SK-N-SH (cell line): Measurements from ENCODE around the gene SORBS2. TPM values are rescaled to one million over a fixed set of nuclear protein-coding genes. Genes with fewer than 3 reads are reported as not detected.

ENCODE experiments used
- CTCF ChIA-PET: fragments of 300-600, 350-600 bp; formaldehyde crosslinking; extraction: SDS; loops from one replicate; lab custom pipeline; 2021; lab: Yijun Ruan, JAX
- POLR2A ChIA-PET: fragments of 350-600 bp; sonication (Branson Sonifier 250); formaldehyde crosslinking; extraction: SDS; loops from one replicate; lab custom pipeline; 2020; ENCODE audit warnings: antibody characterized with exemption, inconsistent platforms; lab: Yijun Ruan, JAX
- DNase-seq: peaks from one replicate; pipeline ENCODE4 v3.0.0; 2012
- H2AFZ ChIP-seq: fragments of 200-600 bp; sonication (generic); 2 replicates; pipeline ENCODE4 v1.8.1; 2016; ENCODE audit warnings: antibody characterized with exemption, mild to moderate bottlenecking, low read depth
- H3F3A ChIP-seq: fragments of 200-600 bp; sonication (generic); replicated peaks from 2 replicates; pipeline ENCODE3; 2016; ENCODE audit warnings: antibody characterized with exemption, mild to moderate bottlenecking; ENCODE audit not compliant: insufficient read depth
- H3K27ac ChIP-seq, 2 experiments: fragments of 200-500 bp in 1 of 2; fragments of 200-600 bp in 1 of 2; sonication (Bioruptor generic) in 1 of 2; sonication (generic), shearing (Covaris generic) in 1 of 2; 2 replicates each; pipeline versions ENCODE4 v1.5.1 to v1.6.1; 2014 to 2016; ENCODE audit warnings: low read depth in 2 of 2, inconsistent platforms in 1 of 2, low read length in 1 of 2, mild to moderate bottlenecking in 1 of 2, mixed read lengths in 1 of 2
- H3K27me3 ChIP-seq: fragments of 200-600 bp; sonication (generic), shearing (Covaris generic); 2 replicates; pipeline ENCODE4 v1.6.1; 2016; ENCODE audit warnings: mixed run types; ENCODE audit not compliant: insufficient read depth
- H3K36me3 ChIP-seq, 2 experiments: fragments of 200-500 bp in 1 of 2; fragments of 200-600 bp in 1 of 2; sonication (Bioruptor generic) in 1 of 2; sonication (generic) in 1 of 2; replicated peaks in 1 of 2; 2 replicates each; pipeline versions ENCODE3 to v1.5.1; 2014 to 2016; ENCODE audit warnings: low read length in 1 of 2, mild to moderate bottlenecking in 1 of 2; ENCODE audit not compliant: insufficient read depth in 2 of 2, control insufficient read depth in 1 of 2
- H3K4me1 ChIP-seq, 2 experiments: fragments of 200-500 bp in 1 of 2; fragments of 200-600 bp in 1 of 2; sonication (Bioruptor generic) in 1 of 2; sonication (generic), shearing (Covaris generic) in 1 of 2; 2 replicates each; pipeline versions ENCODE4 v1.5.1 to v1.6.1; 2014 to 2016; ENCODE audit warnings: low read depth in 1 of 2, low read length in 1 of 2, mixed run types in 1 of 2; ENCODE audit not compliant: insufficient read depth in 2 of 2, control insufficient read depth in 1 of 2
- H3K4me2 ChIP-seq: fragments of 200-600 bp; sonication (generic), shearing (Covaris generic); 2 replicates; pipeline ENCODE4 v1.6.1; 2017; ENCODE audit warnings: mixed run types
- H3K4me3 ChIP-seq, 2 experiments: fragments of 200-500 bp in 1 of 2; fragments of 200-600 bp in 1 of 2; sonication (Bioruptor generic) in 1 of 2; sonication (generic), shearing (Covaris generic) in 1 of 2; 2 replicates each; pipeline versions ENCODE4 v1.5.1 to v1.8.1; 2014 to 2016; ENCODE audit warnings: low read depth in 2 of 2, inconsistent platforms in 1 of 2, low read length in 1 of 2, mild to moderate bottlenecking in 1 of 2, mixed read lengths in 1 of 2, moderate library complexity in 1 of 2
- H3K79me2 ChIP-seq: fragments of 200-600 bp; sonication (generic); 2 replicates; pipeline ENCODE4 v1.8.1; 2017; ENCODE audit warnings: mild to moderate bottlenecking; ENCODE audit not compliant: insufficient read depth
- H3K9ac ChIP-seq: fragments of 200-600 bp; sonication (generic); 2 replicates; pipeline ENCODE4 v1.6.1; 2017; ENCODE audit warnings: mixed run types
- H3K9me2 ChIP-seq: fragments of 200-600 bp; sonication (generic); 2 replicates; pipeline ENCODE4 v1.6.1; 2017; ENCODE audit warnings: mixed run types
- H3K9me3 ChIP-seq: fragments of 200-600 bp; sonication (generic); 2 replicates; pipeline ENCODE4 v1.6.1; 2017; ENCODE audit warnings: mixed run types, mild to moderate bottlenecking, moderate library complexity
- H4K20me1 ChIP-seq: fragments of 200-600 bp; sonication (generic); 2 replicates; pipeline ENCODE4 v1.6.1; 2017; ENCODE audit warnings: mild to moderate bottlenecking, mixed run types; ENCODE audit not compliant: insufficient read depth
- CHD2 ChIP-seq: fragments of 150-350 bp; IDR thresholded peaks from 2 replicates; pipeline ENCODE4 v1.6.1; 2018; ENCODE audit warnings: low read length; ENCODE audit not compliant: partially characterized antibody
- ELF1 ChIP-seq: IDR thresholded peaks from 2 replicates; pipeline ENCODE4 v1.4.0; 2012
- EP300 ChIP-seq, 2 experiments: IDR thresholded peaks; 2 replicates each; pipeline versions ENCODE4 v1.4.0 to v1.6.1; 2012; ENCODE audit warnings: borderline replicate concordance in 1 of 2, low read depth in 1 of 2, low read length in 1 of 2
- FOSL2 ChIP-seq: IDR thresholded peaks from 2 replicates; pipeline ENCODE4 v1.4.0; 2012; ENCODE audit warnings: low read depth, mild to moderate bottlenecking, moderate library complexity, borderline replicate concordance
- FOXJ3 ChIP-seq: sonication (generic); formaldehyde crosslinking; IDR thresholded peaks from 2 replicates; pipeline ENCODE4 v1.5.1; 2020; ENCODE audit warnings: mild to moderate bottlenecking, missing genetic modification reagents
- FOXM1 ChIP-seq: IDR thresholded peaks from 2 replicates; pipeline ENCODE4 v1.4.0; 2012; ENCODE audit warnings: low read depth, mild to moderate bottlenecking
- IRF3 ChIP-seq: fragments of 150-350 bp; IDR thresholded peaks from 2 replicates; pipeline ENCODE4 v1.6.1; 2016; ENCODE audit warnings: mild to moderate bottlenecking, low read depth, low read length
- MEF2A ChIP-seq: IDR thresholded peaks from 2 replicates; pipeline ENCODE4 v1.4.0; 2012; ENCODE audit warnings: low read depth, borderline replicate concordance
- MXI1 ChIP-seq: IDR thresholded peaks from 2 replicates; pipeline ENCODE4 v1.6.1; 2012; ENCODE audit warnings: mild to moderate bottlenecking, low read depth, low read length, improper control_type of control experiment
- NRF1 ChIP-seq: IDR thresholded peaks from 2 replicates; pipeline ENCODE4 v1.6.1; 2012; ENCODE audit warnings: low read depth, mild to moderate bottlenecking, low read length
- POLR2AphosphoS5 ChIP-seq: IDR thresholded peaks from 2 replicates; pipeline ENCODE4 v1.6.1; 2012; ENCODE audit warnings: low read depth, low read length
- RAD21 ChIP-seq: IDR thresholded peaks from 2 replicates; pipeline ENCODE4 v1.6.1; 2012; ENCODE audit warnings: mild to moderate bottlenecking, low read length
- TAF1 ChIP-seq: IDR thresholded peaks from 2 replicates; pipeline ENCODE4 v1.6.1; 2012; ENCODE audit warnings: low read depth, mild to moderate bottlenecking, low read length, moderate library complexity, borderline replicate concordance
- TCF12 ChIP-seq: IDR thresholded peaks from 2 replicates; pipeline ENCODE4 v1.4.0; 2012
- YY1 ChIP-seq: IDR thresholded peaks from 2 replicates; pipeline ENCODE4 v1.4.0; 2012; ENCODE audit warnings: low read depth, mild to moderate bottlenecking
- ZBTB33 ChIP-seq: IDR thresholded peaks from 2 replicates; pipeline ENCODE4 v1.4.0; 2012; ENCODE audit warnings: low read depth, borderline replicate concordance
- WGBS: methylation state at CpG from one replicate; pipeline ENCODE4 v1.1.6; 2017; ENCODE audit warnings: low lambda C conversion rate; 5-methylcytosine and 5-hydroxymethylcytosine counted together
- polyA plus RNA-seq, 3 experiments: library from polyadenylated mRNA; depleted of rRNA; stranded (reverse); fragments of >200 nt; gene quantifications; 2 replicates each; pipeline ENCODE4 v1.2.3, GENCODE V29; 2012
- TF ChIP-seq, protein P1 (sequence below): IDR thresholded peaks from 2 replicates; pipeline ENCODE4 v1.6.1; 2012; ENCODE audit warnings: mild to moderate bottlenecking, low read depth, low read length, moderate library complexity
- TF ChIP-seq, protein P2 (sequence below): fragments of 150-350 bp; IDR thresholded peaks from 2 replicates; pipeline ENCODE4 v1.6.1; 2017; ENCODE audit warnings: antibody characterized with exemption, low read length, low read depth, borderline replicate concordance

The SORBS2 gene
- polyA plus RNA-seq, 1 of the 3 experiments (the other 2 are of a cell fraction), result 2.5 TPM

GRCh38 chr4:185734930-185735329, 77.1 kb downstream of the SORBS2 start (continued):
- TF ChIP-seq, protein P1, sequence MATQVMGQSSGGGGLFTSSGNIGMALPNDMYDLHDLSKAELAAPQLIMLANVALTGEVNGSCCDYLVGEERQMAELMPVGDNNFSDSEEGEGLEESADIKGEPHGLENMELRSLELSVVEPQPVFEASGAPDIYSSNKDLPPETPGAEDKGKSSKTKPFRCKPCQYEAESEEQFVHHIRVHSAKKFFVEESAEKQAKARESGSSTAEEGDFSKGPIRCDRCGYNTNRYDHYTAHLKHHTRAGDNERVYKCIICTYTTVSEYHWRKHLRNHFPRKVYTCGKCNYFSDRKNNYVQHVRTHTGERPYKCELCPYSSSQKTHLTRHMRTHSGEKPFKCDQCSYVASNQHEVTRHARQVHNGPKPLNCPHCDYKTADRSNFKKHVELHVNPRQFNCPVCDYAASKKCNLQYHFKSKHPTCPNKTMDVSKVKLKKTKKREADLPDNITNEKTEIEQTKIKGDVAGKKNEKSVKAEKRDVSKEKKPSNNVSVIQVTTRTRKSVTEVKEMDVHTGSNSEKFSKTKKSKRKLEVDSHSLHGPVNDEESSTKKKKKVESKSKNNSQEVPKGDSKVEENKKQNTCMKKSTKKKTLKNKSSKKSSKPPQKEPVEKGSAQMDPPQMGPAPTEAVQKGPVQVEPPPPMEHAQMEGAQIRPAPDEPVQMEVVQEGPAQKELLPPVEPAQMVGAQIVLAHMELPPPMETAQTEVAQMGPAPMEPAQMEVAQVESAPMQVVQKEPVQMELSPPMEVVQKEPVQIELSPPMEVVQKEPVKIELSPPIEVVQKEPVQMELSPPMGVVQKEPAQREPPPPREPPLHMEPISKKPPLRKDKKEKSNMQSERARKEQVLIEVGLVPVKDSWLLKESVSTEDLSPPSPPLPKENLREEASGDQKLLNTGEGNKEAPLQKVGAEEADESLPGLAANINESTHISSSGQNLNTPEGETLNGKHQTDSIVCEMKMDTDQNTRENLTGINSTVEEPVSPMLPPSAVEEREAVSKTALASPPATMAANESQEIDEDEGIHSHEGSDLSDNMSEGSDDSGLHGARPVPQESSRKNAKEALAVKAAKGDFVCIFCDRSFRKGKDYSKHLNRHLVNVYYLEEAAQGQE, result no peak
- no peak for TF ChIP-seq EP300 (IDR thresholded peaks at IDR 0.05; ENCODE audit: borderline replicate concordance in 1 of 2, low read depth in 1 of 2, low read length in 1 of 2)
- no peak for TF ChIP-seq IRF3
- no peak for TF ChIP-seq RAD21
- TF ChIP-seq ZBTB33, result no peak
- no peak for TF ChIP-seq FOXM1
- no peak for TF ChIP-seq POLR2AphosphoS5

GRCh38 chr4:185734214-185734613, 77.8 kb downstream of the SORBS2 start:
- Histone ChIP-seq H3F3A (peaks cover 8% of the 10 kb centered on the region), H3K36me3 (no peaks in the 10 kb centered on the region), H3K9me3 (no peaks in the 10 kb centered on the region), H3K4me1 (peaks cover 6 to 7% of the 10 kb centered on the region in 2 experiments; a peak in 3 of 4 replicates), H3K79me2 (no peaks in the 10 kb centered on the region), H4K20me1 (no peaks in the 10 kb centered on the region), H3K4me2 (no peak overlapping the region), H3K27ac (no peak overlapping the region), H2AFZ (no peak overlapping the region), H3K27me3 (no peaks in the 10 kb centered on the region), H3K9me2 (no peaks in the 10 kb centered on the region), H3K4me3 (no peak overlapping the region), H3K9ac (no peak overlapping the region)
- 90% methylated on average over 5 of the region's 5 CpGs for WGBS
- ChIA-PET POLR2A (no interaction called here), CTCF (interaction anchor here (1.2 kb wide), 1 partner anchor 94 kb away, joined by 3 read pairs; no protein-coding TSS in a partner anchor)
- no peak for DNase-seq
- TF ChIP-seq POLR2AphosphoS5 (no peak), MXI1 (no peak), YY1 (no peak), FOSL2 (no peak), TCF12 (no peak), NRF1 (no peak), CHD2 (no peak), TAF1 (no peak), MEF2A (no peak), ELF1 (no peak), FOXJ3 (CRISPR knock-in tag) (no peak)
- TF ChIP-seq, protein P2, sequence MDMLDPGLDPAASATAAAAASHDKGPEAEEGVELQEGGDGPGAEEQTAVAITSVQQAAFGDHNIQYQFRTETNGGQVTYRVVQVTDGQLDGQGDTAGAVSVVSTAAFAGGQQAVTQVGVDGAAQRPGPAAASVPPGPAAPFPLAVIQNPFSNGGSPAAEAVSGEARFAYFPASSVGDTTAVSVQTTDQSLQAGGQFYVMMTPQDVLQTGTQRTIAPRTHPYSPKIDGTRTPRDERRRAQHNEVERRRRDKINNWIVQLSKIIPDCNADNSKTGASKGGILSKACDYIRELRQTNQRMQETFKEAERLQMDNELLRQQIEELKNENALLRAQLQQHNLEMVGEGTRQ, result no peak
- TF ChIP-seq, protein P1, result no peak
